ENCODE measurements around the gene MAD2L2.

DNA sequence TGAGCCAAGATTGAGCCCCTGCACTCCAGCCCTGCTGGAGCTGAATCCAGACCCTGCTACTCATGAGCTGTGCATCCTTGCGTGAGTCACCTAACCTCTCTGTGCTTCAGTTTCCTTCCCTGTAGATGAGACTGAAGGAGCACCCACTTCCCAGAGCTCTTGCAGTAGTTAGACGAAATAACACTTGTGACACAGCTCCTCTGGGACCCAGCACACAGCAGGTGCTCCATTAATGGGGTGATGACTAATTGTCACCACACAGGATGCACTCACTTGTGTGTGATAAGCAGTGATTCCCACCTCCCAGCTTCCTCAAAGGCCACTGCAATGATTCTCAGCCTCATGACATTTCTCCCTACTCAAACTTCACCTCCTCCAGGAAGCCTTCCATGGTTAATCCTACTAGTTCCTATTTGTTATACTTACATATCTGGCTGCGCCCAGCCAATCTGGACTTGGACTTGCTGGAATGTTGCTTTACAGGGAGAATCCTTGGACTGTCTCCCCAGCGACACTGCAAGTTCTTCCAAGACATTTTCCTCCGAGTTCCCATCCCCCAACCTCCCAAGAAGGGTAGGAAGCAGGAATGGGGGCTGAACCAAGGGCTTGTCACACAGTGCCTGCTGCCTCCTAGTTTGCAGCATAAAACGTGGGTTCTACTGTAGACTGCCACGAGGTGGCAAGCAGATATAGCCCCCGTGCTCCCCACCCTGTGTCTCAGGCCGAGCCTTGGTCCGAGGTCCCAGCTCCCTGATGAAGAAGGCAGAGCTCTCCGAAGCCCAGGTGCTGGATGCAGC, 27.8 kb upstream of the MAD2L2 start:
- TF ChIP-seq, protein P1, sequence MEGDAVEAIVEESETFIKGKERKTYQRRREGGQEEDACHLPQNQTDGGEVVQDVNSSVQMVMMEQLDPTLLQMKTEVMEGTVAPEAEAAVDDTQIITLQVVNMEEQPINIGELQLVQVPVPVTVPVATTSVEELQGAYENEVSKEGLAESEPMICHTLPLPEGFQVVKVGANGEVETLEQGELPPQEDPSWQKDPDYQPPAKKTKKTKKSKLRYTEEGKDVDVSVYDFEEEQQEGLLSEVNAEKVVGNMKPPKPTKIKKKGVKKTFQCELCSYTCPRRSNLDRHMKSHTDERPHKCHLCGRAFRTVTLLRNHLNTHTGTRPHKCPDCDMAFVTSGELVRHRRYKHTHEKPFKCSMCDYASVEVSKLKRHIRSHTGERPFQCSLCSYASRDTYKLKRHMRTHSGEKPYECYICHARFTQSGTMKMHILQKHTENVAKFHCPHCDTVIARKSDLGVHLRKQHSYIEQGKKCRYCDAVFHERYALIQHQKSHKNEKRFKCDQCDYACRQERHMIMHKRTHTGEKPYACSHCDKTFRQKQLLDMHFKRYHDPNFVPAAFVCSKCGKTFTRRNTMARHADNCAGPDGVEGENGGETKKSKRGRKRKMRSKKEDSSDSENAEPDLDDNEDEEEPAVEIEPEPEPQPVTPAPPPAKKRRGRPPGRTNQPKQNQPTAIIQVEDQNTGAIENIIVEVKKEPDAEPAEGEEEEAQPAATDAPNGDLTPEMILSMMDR (IDR thresholded peaks at IDR 0.05 in 2 of 3, conservative IDR thresholded peaks at IDR 0.05 in 1 of 3; ENCODE audit: borderline replicate concordance in 1 of 3, insufficient read depth in 1 of 3, low read depth in 2 of 3, low read length in 2 of 3), result no peak
- TF ChIP-seq POLR2A (IDR thresholded peaks at IDR 0.05; ENCODE audit: borderline replicate concordance, extremely low read depth, insufficient read depth, insufficient read length), result no peak
- no peak for TF ChIP-seq POLR2AphosphoS5 (IDR thresholded peaks at IDR 0.05; ENCODE audit: low read depth, low read length)
- no peak for TF ChIP-seq EZH2 (IDR thresholded peaks at IDR 0.05)
- TF ChIP-seq ZNF274 (IDR thresholded peaks at IDR 0.05; ENCODE audit: low read depth, low read length), result no peak
- no peak for TF ChIP-seq YY1 (IDR thresholded peaks at IDR 0.05; ENCODE audit: extremely low read depth, insufficient replicate concordance, low read depth, low read length)
- no peak for TF ChIP-seq CEBPB (IDR thresholded peaks at IDR 0.05; ENCODE audit: low read depth)
- TF ChIP-seq ZFX (IDR thresholded peaks at IDR 0.05), result no peak
- no peak for TF ChIP-seq EZH2phosphoT487 (IDR thresholded peaks at IDR 0.05; ENCODE audit: borderline replicate concordance)
- TF ChIP-seq, protein P2, sequence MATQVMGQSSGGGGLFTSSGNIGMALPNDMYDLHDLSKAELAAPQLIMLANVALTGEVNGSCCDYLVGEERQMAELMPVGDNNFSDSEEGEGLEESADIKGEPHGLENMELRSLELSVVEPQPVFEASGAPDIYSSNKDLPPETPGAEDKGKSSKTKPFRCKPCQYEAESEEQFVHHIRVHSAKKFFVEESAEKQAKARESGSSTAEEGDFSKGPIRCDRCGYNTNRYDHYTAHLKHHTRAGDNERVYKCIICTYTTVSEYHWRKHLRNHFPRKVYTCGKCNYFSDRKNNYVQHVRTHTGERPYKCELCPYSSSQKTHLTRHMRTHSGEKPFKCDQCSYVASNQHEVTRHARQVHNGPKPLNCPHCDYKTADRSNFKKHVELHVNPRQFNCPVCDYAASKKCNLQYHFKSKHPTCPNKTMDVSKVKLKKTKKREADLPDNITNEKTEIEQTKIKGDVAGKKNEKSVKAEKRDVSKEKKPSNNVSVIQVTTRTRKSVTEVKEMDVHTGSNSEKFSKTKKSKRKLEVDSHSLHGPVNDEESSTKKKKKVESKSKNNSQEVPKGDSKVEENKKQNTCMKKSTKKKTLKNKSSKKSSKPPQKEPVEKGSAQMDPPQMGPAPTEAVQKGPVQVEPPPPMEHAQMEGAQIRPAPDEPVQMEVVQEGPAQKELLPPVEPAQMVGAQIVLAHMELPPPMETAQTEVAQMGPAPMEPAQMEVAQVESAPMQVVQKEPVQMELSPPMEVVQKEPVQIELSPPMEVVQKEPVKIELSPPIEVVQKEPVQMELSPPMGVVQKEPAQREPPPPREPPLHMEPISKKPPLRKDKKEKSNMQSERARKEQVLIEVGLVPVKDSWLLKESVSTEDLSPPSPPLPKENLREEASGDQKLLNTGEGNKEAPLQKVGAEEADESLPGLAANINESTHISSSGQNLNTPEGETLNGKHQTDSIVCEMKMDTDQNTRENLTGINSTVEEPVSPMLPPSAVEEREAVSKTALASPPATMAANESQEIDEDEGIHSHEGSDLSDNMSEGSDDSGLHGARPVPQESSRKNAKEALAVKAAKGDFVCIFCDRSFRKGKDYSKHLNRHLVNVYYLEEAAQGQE (IDR thresholded peaks at IDR 0.05; ENCODE audit: low read depth), result no peak
- TF ChIP-seq TCF7L2 (IDR thresholded peaks at IDR 0.05; ENCODE audit: borderline replicate concordance, extremely low read depth, insufficient read depth, insufficient read length), result no peak
- TF ChIP-seq, protein P3, sequence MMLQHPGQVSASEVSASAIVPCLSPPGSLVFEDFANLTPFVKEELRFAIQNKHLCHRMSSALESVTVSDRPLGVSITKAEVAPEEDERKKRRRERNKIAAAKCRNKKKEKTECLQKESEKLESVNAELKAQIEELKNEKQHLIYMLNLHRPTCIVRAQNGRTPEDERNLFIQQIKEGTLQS (IDR thresholded peaks at IDR 0.05), result no peak
- no peak for TF ChIP-seq SIN3A (IDR thresholded peaks at IDR 0.05; ENCODE audit: low read depth)
- no peak for TF ChIP-seq RAD21 (IDR thresholded peaks at IDR 0.05; ENCODE audit: low read depth)

Data from HCT116 (cell line).